Hematopoietic multipotent progenitor cell treated with erythropoietin and hydrocortisone succinate and interleukin-3 and kit ligand, for 17 days (in vitro differentiated cells): ENCODE results near the gene ANKRD9.

Experiments used
- DNase-seq: peaks from one replicate; pipeline ENCODE4 v3.0.0-alpha.2; 2015; ENCODE audit warnings: low spot score

ANKRD9 gene

GRCh38 chr14:102471921-102472790, 37.4 kb downstream of the ANKRD9 start:
- DNase-seq: no peak

GRCh38 chr14:102469261-102469660, 40.3 kb downstream of the ANKRD9 start:
- no peak for DNase-seq

- no peak for DNase-seq
These were observed 44.7 kb downstream of the ANKRD9 start for GRCh38 chr14:102464846-102465341.

GRCh38 chr14:102464006-102464405, 45.6 kb downstream of the ANKRD9 start:
- DNase-seq: no peak

GRCh38 chr14:102462391-102462790, 47.2 kb downstream of the ANKRD9 start:
- DNase-seq: no peak

- DNase-seq: no peak
These were observed 47.9 kb downstream of the ANKRD9 start for GRCh38 chr14:102461490-102462338.

- DNase-seq: peak; percentile 55
These were observed 52.1 kb downstream of the ANKRD9 start for GRCh38 chr14:102457509-102457908.

- no peak for DNase-seq
These were observed 54.9 kb downstream of the ANKRD9 start for GRCh38 chr14:102454711-102455110.

- no peak for DNase-seq
These were observed 57.3 kb downstream of the ANKRD9 start for GRCh38 chr14:102452302-102452701.
